ENCODE data around the gene ZDHHC11. TPM values are rescaled to one million over a fixed set of nuclear protein-coding genes. Genes with fewer than 3 reads are reported as not detected.

ZDHHC11 gene
- 0.60 and 1.3 TPM in 2 replicates for total RNA-seq

GRCh38 chr5:850511-851006 lies at the start of gene ZDHHC11:
Gene ZDHHC11, minus strand, starts transcription at chr5:850986. Its CDS starts 384 bp downstream, at chr5:850602.

GRCh38 chr5:892394-893136 lies 41.8 kb upstream of the ZDHHC11 start, which contains the start of the genes BRD9 and TRIP13:
Gene BRD9, minus strand, starts transcription at chr5:892801. Its CDS starts 144 bp downstream, at chr5:892657.
Gene TRIP13, plus strand, starts transcription at chr5:892884. Its CDS starts 115 bp downstream, at chr5:892999.

GRCh38 chr5:784428-785177 lies 66.2 kb downstream of the ZDHHC11 start, which contains the start of gene ZDHHC11B:
Gene ZDHHC11B, minus strand, starts transcription at chr5:784729. Its CDS starts 17,810 bp downstream, at chr5:766919.

Other genes starting within 250 kb of the ZDHHC11 start
- 5.7 and 7.1 TPM in 2 replicates for gene CEP72, start 238.6 kb downstream of the ZDHHC11 start, total RNA-seq
- gene TPPP, start 157.6 kb downstream of the ZDHHC11 start, total RNA-seq, result 1.7 and 1.9 TPM in 2 replicates
- 0.07 TPM in 1 of 2 replicates, not detected in the other for gene ZDHHC11B, start 66.3 kb downstream of the ZDHHC11 start, total RNA-seq
- 25.7 and 29.6 TPM in 2 replicates for gene BRD9, start 41.8 kb upstream of the ZDHHC11 start, total RNA-seq
- gene TRIP13, start 41.9 kb upstream of the ZDHHC11 start, total RNA-seq, result 34.3 and 45.1 TPM in 2 replicates
- 0.09 and 0.42 TPM in 2 replicates for gene NKD2, start 157.8 kb upstream of the ZDHHC11 start, total RNA-seq

All from airway epithelial cell (primary cell).